ENCODE data around the gene MID1IP1. TPM values are rescaled to one million over a fixed set of nuclear protein-coding genes. Genes with fewer than 3 reads are reported as not detected.

MID1IP1 gene
- polyA plus RNA-seq, 2 donors, result 16.7 to 43.3 TPM

DNA sequence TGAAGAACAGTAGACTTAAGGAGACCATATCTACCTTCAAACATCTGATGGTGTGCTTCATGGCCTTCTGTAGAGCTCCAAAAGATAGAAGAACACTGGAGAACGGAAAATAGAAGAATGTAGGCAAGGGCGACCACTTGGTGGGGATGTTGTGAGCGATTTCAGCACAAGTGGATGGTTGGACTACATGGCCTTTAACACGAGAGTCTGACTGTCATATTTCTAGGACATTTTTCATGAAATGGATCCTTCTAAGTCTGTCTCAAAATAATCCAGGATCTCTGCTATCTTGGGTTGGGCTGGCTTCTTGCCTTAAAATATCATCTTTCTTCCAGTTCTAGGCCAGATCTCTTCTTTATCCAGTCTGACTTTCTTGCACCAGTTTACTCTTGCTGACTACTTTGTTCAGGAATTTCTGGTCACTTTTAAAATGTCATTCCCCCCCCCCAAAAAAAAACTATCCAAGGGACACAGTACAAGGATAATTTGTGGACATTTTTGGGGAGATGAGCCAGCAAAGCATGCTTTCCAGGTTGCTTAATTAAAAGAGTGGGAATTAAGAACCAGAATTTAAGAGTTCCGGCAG is 1.2 kb upstream of the MID1IP1 start:
- no peaks in the 10 kb centered on the region for H3K9me3 ChIP-seq (ENCODE audit: control insufficient read depth in 2 of 2, insufficient read depth in 1 of 2, low read depth in 1 of 2, low read length in 1 of 2)
- no peak overlapping the region for H3K4me3 ChIP-seq (ENCODE audit: low read depth in 1 of 2, low read length in 2 of 2)
- WGBS, 2 donors, result 73 to 75% methylated on average over 5 of the region's 5 CpGs
- H3K36me3 ChIP-seq (ENCODE audit: control insufficient read depth in 2 of 2, insufficient read depth in 2 of 2, low read length in 1 of 2), result no peaks in the 10 kb centered on the region
- H3K4me1 ChIP-seq (ENCODE audit: control insufficient read depth in 2 of 2, insufficient read depth in 2 of 2, low read length in 1 of 2), result no peaks in the 10 kb centered on the region
- H3K27me3 ChIP-seq (ENCODE audit: control insufficient read depth in 1 of 2, insufficient read depth in 2 of 2, low read length in 2 of 2), result no peaks in the 10 kb centered on the region
- no peak overlapping the region for H3K27ac ChIP-seq (ENCODE audit: low read depth in 2 of 2, low read length in 1 of 2)

DNA sequence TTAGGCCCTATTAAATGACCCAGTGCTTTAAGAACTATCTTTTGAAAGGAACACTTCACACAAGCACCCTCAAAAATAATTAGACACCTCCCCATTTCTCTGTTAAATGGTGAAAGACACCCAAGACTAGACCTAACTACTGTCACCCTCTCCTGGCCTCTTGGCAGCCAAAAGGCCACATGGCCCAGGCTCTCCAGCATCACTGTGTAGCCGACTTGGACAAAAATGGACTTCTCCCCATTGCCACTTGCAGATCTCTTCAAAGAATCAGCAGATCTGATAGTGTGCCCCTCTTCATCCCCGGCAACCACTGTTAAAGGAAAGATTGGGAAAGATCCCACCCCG is 2.0 kb downstream of the MID1IP1 start:
- H3K4me1 ChIP-seq (ENCODE audit: control insufficient read depth in 2 of 2, insufficient read depth in 2 of 2, low read length in 1 of 2), result no peaks in the 10 kb centered on the region
- peak overlapping the region; percentile 91 to 94 for H3K27ac ChIP-seq (ENCODE audit: low read depth in 2 of 2, low read length in 1 of 2)
- H3K4me3 ChIP-seq (ENCODE audit: low read depth in 1 of 2, low read length in 2 of 2), result peak overlapping the region; percentile 57 to 93
- no peaks in the 10 kb centered on the region for H3K9me3 ChIP-seq (ENCODE audit: control insufficient read depth in 2 of 2, insufficient read depth in 1 of 2, low read depth in 1 of 2, low read length in 1 of 2)
- 12 to 40% methylated on average over 3 of the region's 3 CpGs for WGBS, 2 donors
- H3K27me3 ChIP-seq (ENCODE audit: control insufficient read depth in 1 of 2, insufficient read depth in 2 of 2, low read length in 2 of 2), result no peaks in the 10 kb centered on the region
- H3K36me3 ChIP-seq (ENCODE audit: control insufficient read depth in 2 of 2, insufficient read depth in 2 of 2, low read length in 1 of 2), result no peaks in the 10 kb centered on the region

- no peaks in the 10 kb centered on the region for H3K27me3 ChIP-seq (ENCODE audit: control insufficient read depth in 1 of 2, insufficient read depth in 2 of 2, low read length in 2 of 2)
- H3K4me3 ChIP-seq (ENCODE audit: low read depth in 1 of 2, low read length in 2 of 2), result peak overlapping the region; percentile 57 to 93
- peak overlapping the region; percentile 91 to 94 for H3K27ac ChIP-seq (ENCODE audit: low read depth in 2 of 2, low read length in 1 of 2)
- H3K4me1 ChIP-seq (ENCODE audit: control insufficient read depth in 2 of 2, insufficient read depth in 2 of 2, low read length in 1 of 2), result no peaks in the 10 kb centered on the region
- H3K9me3 ChIP-seq (ENCODE audit: control insufficient read depth in 2 of 2, insufficient read depth in 1 of 2, low read depth in 1 of 2, low read length in 1 of 2), result no peaks in the 10 kb centered on the region
- 0 to 25% methylated on average over 63 to 64 of the region's 64 CpGs for WGBS, 2 donors
- H3K36me3 ChIP-seq (ENCODE audit: control insufficient read depth in 2 of 2, insufficient read depth in 2 of 2, low read length in 1 of 2), result no peaks in the 10 kb centered on the region
These were observed 2.6 kb downstream of the MID1IP1 start for GRCh38 chrX:38803588-38804431.

DNA sequence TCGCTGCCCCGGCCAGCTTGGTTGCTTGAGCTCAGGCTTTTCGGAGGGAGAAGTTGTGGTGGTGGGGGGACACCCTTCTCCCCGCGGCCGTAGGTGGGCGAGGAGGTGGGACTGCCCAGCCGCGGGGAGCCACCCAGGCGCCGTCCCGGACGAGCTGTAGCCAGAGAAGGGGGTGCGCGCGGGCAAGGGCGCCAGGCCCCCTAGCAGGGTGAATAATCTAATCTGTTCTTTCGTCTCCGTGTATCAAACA is 3.1 kb downstream of the MID1IP1 start:
- H3K4me1 ChIP-seq (ENCODE audit: control insufficient read depth in 2 of 2, insufficient read depth in 2 of 2, low read length in 1 of 2), result no peaks in the 10 kb centered on the region
- H3K27ac ChIP-seq (ENCODE audit: low read depth in 2 of 2, low read length in 1 of 2), result peak overlapping the region; percentile 91 to 94
- no peaks in the 10 kb centered on the region for H3K36me3 ChIP-seq (ENCODE audit: control insufficient read depth in 2 of 2, insufficient read depth in 2 of 2, low read length in 1 of 2)
- H3K4me3 ChIP-seq (ENCODE audit: low read depth in 1 of 2, low read length in 2 of 2), result peak overlapping the region; percentile 57 to 93
- no peaks in the 10 kb centered on the region for H3K9me3 ChIP-seq (ENCODE audit: control insufficient read depth in 2 of 2, insufficient read depth in 1 of 2, low read depth in 1 of 2, low read length in 1 of 2)
- H3K27me3 ChIP-seq (ENCODE audit: control insufficient read depth in 1 of 2, insufficient read depth in 2 of 2, low read length in 2 of 2), result no peaks in the 10 kb centered on the region
- WGBS, 2 donors, result 0 to 28% methylated on average over 9 to 18 of the region's 19 CpGs

- H3K9me3 ChIP-seq (ENCODE audit: control insufficient read depth in 2 of 2, insufficient read depth in 1 of 2, low read depth in 1 of 2, low read length in 1 of 2), result no peaks in the 10 kb centered on the region
- peak overlapping the region; percentile 91 to 94 for H3K27ac ChIP-seq (ENCODE audit: low read depth in 2 of 2, low read length in 1 of 2)
- no peaks in the 10 kb centered on the region for H3K36me3 ChIP-seq (ENCODE audit: control insufficient read depth in 2 of 2, insufficient read depth in 2 of 2, low read length in 1 of 2)
- H3K4me1 ChIP-seq (ENCODE audit: control insufficient read depth in 2 of 2, insufficient read depth in 2 of 2, low read length in 1 of 2), result no peaks in the 10 kb centered on the region
- H3K27me3 ChIP-seq (ENCODE audit: control insufficient read depth in 1 of 2, insufficient read depth in 2 of 2, low read length in 2 of 2), result no peaks in the 10 kb centered on the region
- WGBS, 2 donors, result 1 to 27% methylated on average over 61 to 66 of the region's 66 CpGs
- H3K4me3 ChIP-seq (ENCODE audit: low read depth in 1 of 2, low read length in 2 of 2), result peak overlapping the region; percentile 57 to 93
These were observed 3.6 kb downstream of the MID1IP1 start for GRCh38 chrX:38804682-38805431.

GRCh38 chrX:38805432-38806389 is 4.5 kb downstream of the MID1IP1 start:
- no peaks in the 10 kb centered on the region for H3K36me3 ChIP-seq (ENCODE audit: control insufficient read depth in 2 of 2, insufficient read depth in 2 of 2, low read length in 1 of 2)
- H3K27ac ChIP-seq (ENCODE audit: low read depth in 2 of 2, low read length in 1 of 2), result peak overlapping the region; percentile 91 to 94
- peak overlapping the region; percentile 57 to 93 for H3K4me3 ChIP-seq (ENCODE audit: low read depth in 1 of 2, low read length in 2 of 2)
- H3K9me3 ChIP-seq (ENCODE audit: control insufficient read depth in 2 of 2, insufficient read depth in 1 of 2, low read depth in 1 of 2, low read length in 1 of 2), result no peaks in the 10 kb centered on the region
- H3K27me3 ChIP-seq (ENCODE audit: control insufficient read depth in 1 of 2, insufficient read depth in 2 of 2, low read length in 2 of 2), result no peaks in the 10 kb centered on the region
- 2 to 24% methylated on average over 39 to 41 of the region's 41 CpGs for WGBS, 2 donors
- H3K4me1 ChIP-seq (ENCODE audit: control insufficient read depth in 2 of 2, insufficient read depth in 2 of 2, low read length in 1 of 2), result no peaks in the 10 kb centered on the region

DNA sequence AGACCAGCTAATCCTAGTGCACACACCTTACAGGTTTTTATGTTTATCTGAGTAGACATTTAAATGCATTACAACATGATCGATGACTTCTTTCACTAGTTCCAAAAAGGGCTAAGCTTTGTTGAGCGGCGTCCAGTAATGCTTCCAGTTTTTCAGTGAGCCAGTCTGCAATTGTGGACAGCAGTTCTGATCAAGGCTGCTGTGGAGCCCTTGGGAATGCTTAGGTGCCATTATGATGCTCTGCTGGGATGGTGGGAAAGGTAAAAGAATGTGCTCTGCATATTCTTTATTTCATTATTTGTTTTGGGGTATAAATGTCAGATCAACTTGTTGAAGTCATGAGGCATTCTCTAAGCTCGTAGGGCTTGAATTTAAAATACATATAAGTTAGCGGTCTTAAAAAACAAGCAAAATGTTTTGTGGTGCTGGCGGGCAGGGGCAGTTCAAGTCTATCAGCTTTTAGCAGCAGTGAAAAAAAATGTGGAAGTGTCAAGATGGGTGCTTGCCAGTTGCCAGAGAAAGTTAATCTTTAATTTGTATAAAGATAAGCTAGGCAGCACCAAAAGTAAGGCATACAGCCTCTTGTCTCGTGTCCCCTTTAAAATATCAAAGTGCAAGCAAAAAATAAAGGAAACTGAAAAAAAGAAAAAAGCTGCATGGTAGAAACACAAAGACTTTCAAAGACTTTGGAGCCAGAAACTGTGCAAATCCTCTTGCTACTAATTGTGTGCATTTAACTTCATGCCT is 5.8 kb downstream of the MID1IP1 start:
- Histone ChIP-seq H3K4me3 (ENCODE audit: low read depth in 1 of 2, low read length in 2 of 2) (no peak overlapping the region), H3K36me3 (ENCODE audit: control insufficient read depth in 2 of 2, insufficient read depth in 2 of 2, low read length in 1 of 2) (no peaks in the 10 kb centered on the region), H3K9me3 (ENCODE audit: control insufficient read depth in 2 of 2, insufficient read depth in 1 of 2, low read depth in 1 of 2, low read length in 1 of 2) (no peaks in the 10 kb centered on the region), H3K27ac (ENCODE audit: low read depth in 2 of 2, low read length in 1 of 2) (peak overlapping the region in 1 of 2 donors; percentile 42), H3K4me1 (ENCODE audit: control insufficient read depth in 2 of 2, insufficient read depth in 2 of 2, low read length in 1 of 2) (no peaks in the 10 kb centered on the region), H3K27me3 (ENCODE audit: control insufficient read depth in 1 of 2, insufficient read depth in 2 of 2, low read length in 2 of 2) (no peaks in the 10 kb centered on the region)
- WGBS, 2 donors, result 36 to 41% methylated on average over 7 of the region's 7 CpGs

DNA sequence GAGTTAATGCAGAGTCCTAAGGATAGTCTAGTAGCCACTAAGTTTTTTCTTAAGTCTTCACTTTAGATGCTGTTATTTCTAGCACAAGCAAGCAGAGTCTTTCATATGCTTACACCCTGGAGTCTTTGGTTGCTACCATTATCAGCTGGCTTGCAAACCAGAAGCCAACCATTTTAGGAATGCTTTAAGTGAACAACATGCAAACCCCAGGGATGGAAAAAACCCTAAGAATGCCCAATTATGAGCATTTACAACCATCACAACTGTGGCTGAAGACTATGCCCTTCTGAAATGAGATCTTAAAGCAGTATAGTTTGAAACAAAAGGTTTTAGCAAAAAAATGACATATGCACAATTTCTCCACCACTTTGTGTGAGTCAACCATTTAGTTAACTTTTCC is 6.6 kb downstream of the MID1IP1 start:
- no peaks in the 10 kb centered on the region for H3K36me3 ChIP-seq (ENCODE audit: control insufficient read depth in 2 of 2, insufficient read depth in 2 of 2, low read length in 1 of 2)
- H3K4me1 ChIP-seq (ENCODE audit: control insufficient read depth in 2 of 2, insufficient read depth in 2 of 2, low read length in 1 of 2), result no peaks in the 10 kb centered on the region
- H3K27ac ChIP-seq (ENCODE audit: low read depth in 2 of 2, low read length in 1 of 2), result no peak overlapping the region
- no peaks in the 10 kb centered on the region for H3K27me3 ChIP-seq (ENCODE audit: control insufficient read depth in 1 of 2, insufficient read depth in 2 of 2, low read length in 2 of 2)
- no peaks in the 10 kb centered on the region for H3K9me3 ChIP-seq (ENCODE audit: control insufficient read depth in 2 of 2, insufficient read depth in 1 of 2, low read depth in 1 of 2, low read length in 1 of 2)
- H3K4me3 ChIP-seq (ENCODE audit: low read depth in 1 of 2, low read length in 2 of 2), result no peak overlapping the region

Data from esophagus (tissue), 2 donors.